Measurements from ENCODE around the gene DNER. TPM values are rescaled to one million over a fixed set of nuclear protein-coding genes. Genes with fewer than 3 reads are reported as not detected.

Gene DNER
- total and polyA plus RNA-seq, 2 donors (not counting 3 experiments of a cell fraction or from before 2014, with no cell fraction given) = 0.01 TPM; not detected in 1

DNA sequence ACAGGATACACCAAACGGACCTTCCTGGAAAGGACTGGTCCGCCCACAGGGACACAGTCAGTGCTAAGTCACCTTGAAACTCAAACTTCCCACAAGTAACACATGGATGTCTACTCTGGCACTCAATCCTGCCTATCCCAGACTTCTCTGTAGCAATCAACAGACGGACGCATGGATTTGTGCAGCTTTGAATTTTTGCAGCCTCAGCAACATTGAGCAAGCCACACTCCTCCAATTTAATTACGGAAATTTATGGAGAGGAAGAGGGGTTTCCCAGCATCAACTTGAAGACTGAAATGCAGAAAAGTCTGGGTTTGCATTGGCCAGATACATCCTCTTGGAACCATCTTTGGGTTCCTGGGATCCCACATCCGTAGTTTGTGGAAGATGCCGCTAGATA, 26.2 kb downstream of the DNER start:
- Histone ChIP-seq H3K79me2 (ENCODE audit: control insufficient read depth, insufficient read depth, low read length) (no peaks in the 10 kb centered on the region), H3K4me2 (ENCODE audit: insufficient read depth, low read length) (no peak overlapping the region), H2AFZ (ENCODE audit: low read depth, low read length) (no peak overlapping the region), H3K4me1 (ENCODE audit: control insufficient read depth, extremely low read depth, insufficient read depth, low read length) (no peaks in the 10 kb centered on the region), H4K20me1 (replicated peaks; ENCODE audit: control insufficient read depth, extremely low read depth, insufficient read depth, low read length) (no peaks in the 10 kb centered on the region), H3K9me3 (replicated peaks; ENCODE audit: control insufficient read depth, insufficient read depth, low read length) (no peaks in the 10 kb centered on the region), H3K27me3 (ENCODE audit: control insufficient read depth in 2 of 2, insufficient read depth in 2 of 2, low read length in 2 of 2) (no peaks in the 10 kb centered on the region), H3K9ac (replicated peaks; ENCODE audit: extremely low read depth, insufficient read depth, low read length) (no peak overlapping the region), H3K4me3 (replicated peaks in 1 of 3; ENCODE audit: insufficient read depth in 1 of 3, low read depth in 1 of 3, low read length in 3 of 3) (no peak overlapping the region), H3K36me3 (ENCODE audit: control insufficient read depth in 2 of 2, extremely low read depth in 1 of 2, insufficient read depth in 2 of 2, low read length in 2 of 2) (no peaks in the 10 kb centered on the region), H3K27ac (ENCODE audit: insufficient read depth, low read depth, low read length) (no peak overlapping the region), H3K9me1 (replicated peaks; ENCODE audit: control insufficient read depth, extremely low read depth, insufficient read depth, low read length) (no peaks in the 10 kb centered on the region)
- ChIA-PET CTCF (no interaction called here), POLR2A (no interaction called here)
- FAIRE-seq = no peak
- dilution Hi-C loops (cut with MboI; ENCODE audit: extremely low pct_ligation_motif_present, low sequenced_read_pairs) = no loop called here
- intact Hi-C loops (cut with micrococcal nuclease) = no loop called here
- no TSS peak for BruUV-seq (replicated peaks)
- TF ChIP-seq JUN (IDR thresholded peaks at IDR 0.05; ENCODE audit: borderline replicate concordance, insufficient read depth, insufficient read length, low read depth) = no peak
- no peak for TF ChIP-seq EZH2 (IDR thresholded peaks at IDR 0.05; ENCODE audit: borderline replicate concordance, low read depth, low read length, severe bottlenecking)
- no peak for TF ChIP-seq GATA2 (IDR thresholded peaks at IDR 0.05; ENCODE audit: insufficient read depth, insufficient read length, low read depth, low read length)
- TF ChIP-seq FOS (IDR thresholded peaks at IDR 0.05; ENCODE audit: borderline replicate concordance, insufficient read depth, low read length) = no peak
- TF ChIP-seq, protein P1, sequence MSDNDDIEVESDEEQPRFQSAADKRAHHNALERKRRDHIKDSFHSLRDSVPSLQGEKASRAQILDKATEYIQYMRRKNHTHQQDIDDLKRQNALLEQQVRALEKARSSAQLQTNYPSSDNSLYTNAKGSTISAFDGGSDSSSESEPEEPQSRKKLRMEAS (IDR thresholded peaks at IDR 0.05; ENCODE audit: insufficient read depth, insufficient read length) = no peak
- no peak for TF ChIP-seq MYC (IDR thresholded peaks at IDR 0.05; ENCODE audit: low read depth, low read length)
- DNase-seq (ENCODE audit: low read depth, low spot score) = no peak

DNA sequence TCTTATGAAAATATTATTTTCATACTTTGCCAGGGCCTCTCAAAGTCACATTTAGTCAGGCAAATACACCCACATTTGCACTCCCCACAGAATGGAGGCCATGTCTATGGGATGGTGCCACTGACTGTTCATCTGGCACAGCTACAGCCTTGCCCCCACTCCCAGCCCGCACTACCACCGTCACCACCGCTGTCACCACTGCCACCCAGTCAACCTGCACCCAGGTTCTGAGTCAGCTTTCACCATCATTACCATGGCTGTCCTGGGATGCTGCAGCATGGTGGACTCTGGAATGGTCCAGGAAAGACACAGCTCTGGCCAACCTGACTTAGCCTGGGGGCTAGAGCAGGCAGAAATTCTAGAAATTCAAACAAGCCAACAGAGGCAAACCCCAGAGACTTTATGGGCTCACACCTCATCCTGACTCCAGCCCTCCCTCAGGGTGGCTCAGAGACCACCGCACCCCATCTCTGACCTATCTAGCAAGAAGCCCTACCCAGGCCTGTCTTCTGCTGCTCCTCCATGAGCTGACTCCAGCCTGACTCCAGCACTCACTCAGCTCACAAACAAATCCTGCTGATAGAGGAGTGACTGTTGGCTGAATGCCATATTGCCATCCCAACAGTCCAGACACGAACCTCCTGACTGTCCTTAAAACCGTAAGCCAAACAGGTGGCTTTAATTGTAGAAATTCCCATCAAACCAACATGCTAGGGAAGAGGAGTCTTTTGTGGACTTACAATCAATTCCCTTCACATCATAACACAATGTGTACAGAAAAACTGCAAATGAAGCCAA, 28.0 kb downstream of the DNER start:
- TF ChIP-seq POLR2A (IDR thresholded peaks at IDR 0.05; ENCODE audit: low read depth, low read length) (no peak), POLR2AphosphoS5 (IDR thresholded peaks at IDR 0.05; ENCODE audit: insufficient read depth, low read depth, low read length) (no peak), JUN (IDR thresholded peaks at IDR 0.05; ENCODE audit: borderline replicate concordance, insufficient read depth, insufficient read length, low read depth) (no peak), GATA2 (IDR thresholded peaks at IDR 0.05; ENCODE audit: insufficient read depth, insufficient read length, low read depth, low read length) (no peak), MYC (IDR thresholded peaks at IDR 0.05; ENCODE audit: low read depth, low read length) (no peak), FOS (IDR thresholded peaks at IDR 0.05; ENCODE audit: borderline replicate concordance, insufficient read depth, low read length) (no peak), EZH2 (IDR thresholded peaks at IDR 0.05; ENCODE audit: borderline replicate concordance, low read depth, low read length, severe bottlenecking) (no peak)
- TF ChIP-seq, protein P1 (IDR thresholded peaks at IDR 0.05; ENCODE audit: insufficient read depth, insufficient read length) = no peak
- TF ChIP-seq, protein P2, sequence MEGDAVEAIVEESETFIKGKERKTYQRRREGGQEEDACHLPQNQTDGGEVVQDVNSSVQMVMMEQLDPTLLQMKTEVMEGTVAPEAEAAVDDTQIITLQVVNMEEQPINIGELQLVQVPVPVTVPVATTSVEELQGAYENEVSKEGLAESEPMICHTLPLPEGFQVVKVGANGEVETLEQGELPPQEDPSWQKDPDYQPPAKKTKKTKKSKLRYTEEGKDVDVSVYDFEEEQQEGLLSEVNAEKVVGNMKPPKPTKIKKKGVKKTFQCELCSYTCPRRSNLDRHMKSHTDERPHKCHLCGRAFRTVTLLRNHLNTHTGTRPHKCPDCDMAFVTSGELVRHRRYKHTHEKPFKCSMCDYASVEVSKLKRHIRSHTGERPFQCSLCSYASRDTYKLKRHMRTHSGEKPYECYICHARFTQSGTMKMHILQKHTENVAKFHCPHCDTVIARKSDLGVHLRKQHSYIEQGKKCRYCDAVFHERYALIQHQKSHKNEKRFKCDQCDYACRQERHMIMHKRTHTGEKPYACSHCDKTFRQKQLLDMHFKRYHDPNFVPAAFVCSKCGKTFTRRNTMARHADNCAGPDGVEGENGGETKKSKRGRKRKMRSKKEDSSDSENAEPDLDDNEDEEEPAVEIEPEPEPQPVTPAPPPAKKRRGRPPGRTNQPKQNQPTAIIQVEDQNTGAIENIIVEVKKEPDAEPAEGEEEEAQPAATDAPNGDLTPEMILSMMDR (IDR thresholded peaks at IDR 0.05; ENCODE audit: extremely low read depth in 1 of 2, insufficient read depth in 1 of 2, low read depth in 1 of 2, low read length in 2 of 2) = no peak

More for the DNA sequence above, 28.0 kb downstream of the DNER start:
- Histone ChIP-seq H3K9ac (replicated peaks; ENCODE audit: extremely low read depth, insufficient read depth, low read length) (no peak overlapping the region), H3K27ac (ENCODE audit: insufficient read depth, low read depth, low read length) (no peak overlapping the region), H3K79me2 (ENCODE audit: control insufficient read depth, insufficient read depth, low read length) (no peaks in the 10 kb centered on the region), H3K4me2 (ENCODE audit: insufficient read depth, low read length) (no peak overlapping the region), H3K4me1 (ENCODE audit: control insufficient read depth, extremely low read depth, insufficient read depth, low read length) (no peaks in the 10 kb centered on the region), H3K9me3 (replicated peaks; ENCODE audit: control insufficient read depth, insufficient read depth, low read length) (no peaks in the 10 kb centered on the region), H3K9me1 (replicated peaks; ENCODE audit: control insufficient read depth, extremely low read depth, insufficient read depth, low read length) (no peaks in the 10 kb centered on the region), H3K36me3 (ENCODE audit: control insufficient read depth in 2 of 2, extremely low read depth in 1 of 2, insufficient read depth in 2 of 2, low read length in 2 of 2) (no peaks in the 10 kb centered on the region), H3K4me3 (replicated peaks in 1 of 3; ENCODE audit: insufficient read depth in 1 of 3, low read depth in 1 of 3, low read length in 3 of 3) (no peak overlapping the region), H4K20me1 (replicated peaks; ENCODE audit: control insufficient read depth, extremely low read depth, insufficient read depth, low read length) (no peaks in the 10 kb centered on the region), H2AFZ (ENCODE audit: low read depth, low read length) (no peak overlapping the region), H3K27me3 (ENCODE audit: control insufficient read depth in 2 of 2, insufficient read depth in 2 of 2, low read length in 2 of 2) (no peaks in the 10 kb centered on the region)
- ChIA-PET POLR2A (no interaction called here), CTCF (no interaction called here)
- no peak for FAIRE-seq
- intact Hi-C loops (cut with micrococcal nuclease) = no loop called here
- BruUV-seq (replicated peaks) = no TSS peak
- no peak for DNase-seq (ENCODE audit: low read depth, low spot score)
- dilution Hi-C loops (cut with MboI; ENCODE audit: extremely low pct_ligation_motif_present, low sequenced_read_pairs) = no loop called here
